GM12864 (cell line): Measurements from ENCODE around the gene ANKRD39.

ENCODE experiments used
- DNase-seq: peaks from one replicate; pipeline ENCODE4 v3.0.0-alpha.2; 2011; ENCODE audit warnings: low read depth
- H3K4me3 ChIP-seq: 2 replicates; pipeline ENCODE4 v1.5.1; 2011; ENCODE audit warnings: mild to moderate bottlenecking, low read depth, low read length, control low read depth
- CTCF ChIP-seq: IDR thresholded peaks from 2 replicates; pipeline ENCODE4 v1.5.1; 2011; ENCODE audit warnings: low read depth, mild to moderate bottlenecking, moderate library complexity, low read length, control low read depth, inconsistent platforms; ENCODE audit errors: missing control alignments

Gene ANKRD39

GRCh38 chr2:96887493-96888012 lies 29.7 kb upstream of the ANKRD39 start:
- DNase-seq = no peak
- H3K4me3 ChIP-seq = no peak overlapping the region
- TF ChIP-seq CTCF = no peak

- no peak overlapping the region for H3K4me3 ChIP-seq
- DNase-seq = no peak
Measured at GRCh38 chr2:96885432-96886347, 27.9 kb upstream of the ANKRD39 start.

GRCh38 chr2:96884299-96885094 lies 26.7 kb upstream of the ANKRD39 start:
- TF ChIP-seq CTCF = no peak
- no peak for DNase-seq
- no peak overlapping the region for H3K4me3 ChIP-seq

More at GRCh38 chr2:96885432-96886347, 27.9 kb upstream of the ANKRD39 start:
- no peak for TF ChIP-seq CTCF

GRCh38 chr2:96883306-96883705 lies 25.5 kb upstream of the ANKRD39 start:
- no peak for TF ChIP-seq CTCF
- no peak overlapping the region for H3K4me3 ChIP-seq
- DNase-seq = no peak

- DNase-seq = no peak
- H3K4me3 ChIP-seq = no peak overlapping the region
- no peak for TF ChIP-seq CTCF
Measured at GRCh38 chr2:96882906-96883305, 25.1 kb upstream of the ANKRD39 start.

GRCh38 chr2:96882230-96882629 lies 24.4 kb upstream of the ANKRD39 start:
- H3K4me3 ChIP-seq = no peak overlapping the region
- no peak for TF ChIP-seq CTCF
- DNase-seq = no peak
